K562 (cell line): ENCODE data around the gene FDX2. TPM values are rescaled to one million over a fixed set of nuclear protein-coding genes. Genes with fewer than 3 reads are reported as not detected.

Experiments
- ATF6 ChIP-seq: sonication (generic); formaldehyde crosslinking; IDR thresholded peaks from 2 replicates; pipeline ENCODE4 v1.4.0; 2020; ENCODE audit warnings: mild to moderate bottlenecking, missing genetic modification reagents
- BRD9 ChIP-seq: fragments of 450-650 bp; IDR thresholded peaks from 2 replicates; pipeline ENCODE4 v1.6.1; 2018; ENCODE audit warnings: low read depth; ENCODE audit not compliant: partially characterized antibody
- BRF2 ChIP-seq: IDR thresholded peaks from 3 replicates; pipeline ENCODE4 v1.6.1; 2011; ENCODE audit warnings: borderline replicate concordance, mild to moderate bottlenecking; ENCODE audit not compliant: insufficient read length, insufficient read depth
- CREB5 ChIP-seq: fragments of 250-450 bp; sonication (Bioruptor Pico); IDR thresholded peaks from 2 replicates; pipeline ENCODE4 v1.5.0; 2020; ENCODE audit warnings: mild to moderate bottlenecking
- CTBP1 ChIP-seq: fragments of 450-650 bp; IDR thresholded peaks from 2 replicates; pipeline ENCODE4 v1.6.1; 2016; ENCODE audit warnings: borderline replicate concordance
- ETV6 ChIP-seq, 3 experiments: fragments of 150-350 bp in 1 of 3; sonication (generic) in 1 of 3; formaldehyde crosslinking in 1 of 3; IDR thresholded peaks; 2 replicates each; pipeline versions ENCODE4 v1.6.1 to v1.8.0; 2014 to 2022; ENCODE audit warnings: borderline replicate concordance in 2 of 3, low read depth in 2 of 3, antibody characterized with exemption in 1 of 3, low read length in 1 of 3, mild to moderate bottlenecking in 1 of 3, missing genetic modification reagents in 1 of 3
- EZH2 ChIP-seq: IDR thresholded peaks from 2 replicates; pipeline ENCODE4 v1.6.1; 2012; ENCODE audit warnings: low read depth, mild to moderate bottlenecking, inconsistent platforms, low read length, borderline replicate concordance
- GATAD2B ChIP-seq: fragments of 450-650 bp; IDR thresholded peaks from 2 replicates; pipeline ENCODE4 v1.6.1; 2017; ENCODE audit warnings: mild to moderate bottlenecking, borderline replicate concordance
- HDAC1 ChIP-seq, 2 experiments: fragments of 450-650 bp; IDR thresholded peaks; 2 replicates each; pipeline ENCODE4 v1.6.1; 2016 to 2017; ENCODE audit warnings: inconsistent platforms in 1 of 2, mild to moderate bottlenecking in 1 of 2, moderate library complexity in 1 of 2
- NBN ChIP-seq: fragments of 450-650 bp; IDR thresholded peaks from 2 replicates; pipeline ENCODE4 v1.6.1; 2016; ENCODE audit warnings: low read depth, mild to moderate bottlenecking
- PYGO2 ChIP-seq: fragments of 450-650 bp; IDR thresholded peaks from 2 replicates; pipeline ENCODE4 v1.6.1; 2016; ENCODE audit warnings: mild to moderate bottlenecking, missing genetic modification characterization, moderate library complexity, missing compliant biosample characterization
- SMARCB1 ChIP-seq: IDR thresholded peaks from 2 replicates; pipeline ENCODE4 v1.6.1; 2011; ENCODE audit warnings: improper control_type of control experiment, low read depth; ENCODE audit not compliant: insufficient read length
- SMARCE1 ChIP-seq: fragments of 450-650 bp; IDR thresholded peaks from 2 replicates; pipeline ENCODE4 v1.7.1; 2016; ENCODE audit warnings: mild to moderate bottlenecking
- ZNF140 ChIP-seq: fragments of 250-450 bp; sonication (Bioruptor Pico); IDR thresholded peaks from 2 replicates; pipeline ENCODE4 v1.8.0; 2021; ENCODE audit warnings: moderate library complexity, mild to moderate bottlenecking, inconsistent platforms
- ZNF24 ChIP-seq: fragments of 450-650 bp; IDR thresholded peaks from 2 replicates; pipeline ENCODE4 v1.6.1; 2016
- ZNF584 ChIP-seq: fragments of 200-800 bp; sonication (Bioruptor generic); IDR thresholded peaks from 2 replicates; pipeline ENCODE4 v1.6.1; 2016; ENCODE audit warnings: low read depth, mild to moderate bottlenecking, missing genetic modification characterization, missing compliant biosample characterization
- ZNF644 ChIP-seq: fragments of 200-800 bp; sonication (Bioruptor generic); IDR thresholded peaks from 2 replicates; pipeline ENCODE4 v1.6.1; 2016; ENCODE audit warnings: low read depth, missing genetic modification characterization, missing compliant biosample characterization
- polyA plus RNA-seq, 8 experiments: library from polyadenylated mRNA; depleted of rRNA in 4 of 8; stranded (reverse) in 5 of 8; unstranded in 3 of 8; fragments of >200 nt; fragmentation: Nextera tagmentation in 2 of 8; fragmentation: Illumina TruSeq in 1 of 8; extraction: Ambion mirVana in 2 of 8; extraction: Trizol in 1 of 8; gene quantifications; 2 replicates each; pipeline versions ENCODE4 v1.2.1 to v1.2.3, GENCODE V29; 2011 to 2014; ENCODE audit warnings: inconsistent platforms in 1 of 8, missing spikeins in 1 of 8
- total RNA-seq, 7 experiments: library from RNA; depleted of rRNA in 6 of 7; stranded (reverse); fragments of >200 nt in 6 of 7; fragmentation: Illumina TruSeq in 2 of 7; extraction: Trizol in 2 of 7; gene quantifications; 2 replicates each; pipeline versions ENCODE4 v1.2.1 to v1.2.3, GENCODE V29; 2011 to 2021; ENCODE audit warnings: low replicate concordance in 1 of 7
- TF ChIP-seq, protein P1 (sequence below), 2 experiments: fragments of 450-650 bp; IDR thresholded peaks; 2 replicates each; pipeline ENCODE4 v1.6.1; 2018; ENCODE audit warnings: mild to moderate bottlenecking in 2 of 2, low read depth in 1 of 2; ENCODE audit not compliant: partially characterized antibody in 2 of 2

FDX2 gene
- total and polyA plus RNA-seq, 9 of the 15 experiments (the other 6 are each of a cell fraction or from before 2014, with no cell fraction given): 2.5 to 49.8 (median 29.7) TPM

DNA sequence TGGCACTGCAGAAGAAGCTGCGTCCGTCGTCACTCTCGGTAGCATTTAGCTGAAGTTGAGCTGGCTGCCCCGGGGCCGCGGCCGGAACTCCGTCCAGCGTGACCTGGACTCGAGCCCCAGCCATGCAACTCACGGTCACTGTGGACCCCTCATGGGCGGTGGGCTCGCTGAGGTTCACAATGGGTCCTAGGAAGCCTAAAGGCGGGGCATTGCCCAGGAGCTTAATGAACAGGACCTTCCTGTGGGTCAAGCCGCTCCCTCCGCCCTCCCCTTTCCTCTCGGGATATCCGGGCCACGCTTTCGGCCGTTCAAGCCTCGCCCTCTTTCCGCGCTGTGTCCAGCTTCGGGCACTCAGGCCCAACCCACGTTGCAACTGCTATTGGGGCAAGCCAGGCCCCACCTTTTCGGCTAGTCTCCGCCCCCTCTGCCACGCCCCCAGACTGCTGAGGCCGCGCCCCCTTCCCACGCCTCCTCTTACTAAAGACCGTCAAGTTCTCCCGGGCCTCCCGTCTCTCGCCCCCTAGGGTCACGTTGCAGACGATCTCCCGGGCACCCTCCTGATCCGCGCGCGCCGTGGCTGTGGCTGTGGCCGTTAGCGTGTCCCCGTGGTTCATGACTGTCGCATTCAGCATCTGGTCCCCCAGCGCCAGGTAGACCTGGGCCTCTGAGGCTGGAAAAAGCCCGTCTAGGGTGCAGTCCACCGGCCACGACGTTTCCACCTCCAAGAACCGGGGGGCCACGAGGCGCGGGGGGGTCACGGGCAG, 19.0 kb upstream of the FDX2 start (continued):
- TF ChIP-seq, protein P1, sequence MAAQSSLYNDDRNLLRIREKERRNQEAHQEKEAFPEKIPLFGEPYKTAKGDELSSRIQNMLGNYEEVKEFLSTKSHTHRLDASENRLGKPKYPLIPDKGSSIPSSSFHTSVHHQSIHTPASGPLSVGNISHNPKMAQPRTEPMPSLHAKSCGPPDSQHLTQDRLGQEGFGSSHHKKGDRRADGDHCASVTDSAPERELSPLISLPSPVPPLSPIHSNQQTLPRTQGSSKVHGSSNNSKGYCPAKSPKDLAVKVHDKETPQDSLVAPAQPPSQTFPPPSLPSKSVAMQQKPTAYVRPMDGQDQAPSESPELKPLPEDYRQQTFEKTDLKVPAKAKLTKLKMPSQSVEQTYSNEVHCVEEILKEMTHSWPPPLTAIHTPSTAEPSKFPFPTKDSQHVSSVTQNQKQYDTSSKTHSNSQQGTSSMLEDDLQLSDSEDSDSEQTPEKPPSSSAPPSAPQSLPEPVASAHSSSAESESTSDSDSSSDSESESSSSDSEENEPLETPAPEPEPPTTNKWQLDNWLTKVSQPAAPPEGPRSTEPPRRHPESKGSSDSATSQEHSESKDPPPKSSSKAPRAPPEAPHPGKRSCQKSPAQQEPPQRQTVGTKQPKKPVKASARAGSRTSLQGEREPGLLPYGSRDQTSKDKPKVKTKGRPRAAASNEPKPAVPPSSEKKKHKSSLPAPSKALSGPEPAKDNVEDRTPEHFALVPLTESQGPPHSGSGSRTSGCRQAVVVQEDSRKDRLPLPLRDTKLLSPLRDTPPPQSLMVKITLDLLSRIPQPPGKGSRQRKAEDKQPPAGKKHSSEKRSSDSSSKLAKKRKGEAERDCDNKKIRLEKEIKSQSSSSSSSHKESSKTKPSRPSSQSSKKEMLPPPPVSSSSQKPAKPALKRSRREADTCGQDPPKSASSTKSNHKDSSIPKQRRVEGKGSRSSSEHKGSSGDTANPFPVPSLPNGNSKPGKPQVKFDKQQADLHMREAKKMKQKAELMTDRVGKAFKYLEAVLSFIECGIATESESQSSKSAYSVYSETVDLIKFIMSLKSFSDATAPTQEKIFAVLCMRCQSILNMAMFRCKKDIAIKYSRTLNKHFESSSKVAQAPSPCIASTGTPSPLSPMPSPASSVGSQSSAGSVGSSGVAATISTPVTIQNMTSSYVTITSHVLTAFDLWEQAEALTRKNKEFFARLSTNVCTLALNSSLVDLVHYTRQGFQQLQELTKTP (IDR thresholded peaks at IDR 0.05; ENCODE audit: low read depth in 1 of 2, partially characterized antibody in 2 of 2): no peak
- TF ChIP-seq GATAD2B (no peak), PYGO2 (tag) (no peak), SMARCE1 (no peak), SMARCB1 (no peak), ZNF644 (tag) (no peak), ATF6 (CRISPR knock-in tag) (no peak), BRF2 (no peak), CREB5 (CRISPR knock-in tag) (no peak), ZNF584 (CRISPR knock-in tag) (no peak), HDAC1 (IDR thresholded peaks at IDR 0.05) (peak in 1 of 2 experiments; percentile 76; a peak in 1 of 4 replicates), BRD9 (no peak), ZNF140 (CRISPR knock-in tag) (no peak), ZNF24 (no peak), ETV6 (IDR thresholded peaks at IDR 0.05; ENCODE audit: borderline replicate concordance in 1 of 2, low read depth in 2 of 2, low read length in 1 of 2) (no peak), ETV6 (CRISPR knock-in tag; IDR thresholded peaks at IDR 0.05; ENCODE audit: borderline replicate concordance) (peak; percentile 49; the same call in 1 of the 2 replicates), EZH2 (no peak), NBN (0 out of 2 replicates have a peak, but pooled peaks have one; percentile 50), CTBP1 (peak; percentile 42; the same call in 1 of the 2 replicates)
